Measurements from ENCODE around the gene NBAS.

NBAS gene

GRCh38 chr2:15155959-15156574 is 405.1 kb downstream of the NBAS start:
- no peaks in the 10 kb centered on the region for H3K4me1 ChIP-seq (ENCODE audit: control insufficient read depth, low read depth, low read length)
- H3K79me2 ChIP-seq (ENCODE audit: control insufficient read depth, insufficient read depth, low read length) = no peaks in the 10 kb centered on the region
- H3K4ac ChIP-seq (ENCODE audit: low read depth, low read length) = no peak overlapping the region
- no peaks in the 10 kb centered on the region for H3K79me1 ChIP-seq (ENCODE audit: low read length)
- no peak overlapping the region for H4K5ac ChIP-seq (ENCODE audit: low read length)
- H3K27ac ChIP-seq (ENCODE audit: low read depth, low read length) = no peak overlapping the region
- H2BK120ac ChIP-seq (ENCODE audit: low read depth, low read length) = no peak overlapping the region
- H2BK15ac ChIP-seq (replicated peaks; ENCODE audit: low read depth) = no peak overlapping the region
- H3K36me3 ChIP-seq (ENCODE audit: control insufficient read depth, insufficient read depth, low read length) = no peaks in the 10 kb centered on the region
- no peak overlapping the region for H2AK5ac ChIP-seq (ENCODE audit: low read length)
- no peak overlapping the region for H2BK5ac ChIP-seq (ENCODE audit: low read length)
- H3K23ac ChIP-seq (ENCODE audit: low read length) = no peak overlapping the region
- no peak overlapping the region for H3K9ac ChIP-seq (ENCODE audit: low read length)
- no peaks in the 10 kb centered on the region for H3K27me3 ChIP-seq (ENCODE audit: insufficient read depth, low read length, poor library complexity)
- peak; percentile 50 for DNase-seq
- no peak overlapping the region for H3K56ac ChIP-seq (ENCODE audit: low read length)
- H3K18ac ChIP-seq (ENCODE audit: low read length) = no peak overlapping the region
- no CpG with 5 or more reads among the region's 7 CpGs for WGBS (ENCODE audit: extremely low coverage, insufficient coverage, low lambda C conversion rate)
- H4K8ac ChIP-seq (ENCODE audit: low read depth, low read length) = no peak overlapping the region
- no peak overlapping the region for H3K4me3 ChIP-seq (ENCODE audit: low read length)
- no peak overlapping the region for H3K4me2 ChIP-seq (ENCODE audit: low read length)

DNA sequence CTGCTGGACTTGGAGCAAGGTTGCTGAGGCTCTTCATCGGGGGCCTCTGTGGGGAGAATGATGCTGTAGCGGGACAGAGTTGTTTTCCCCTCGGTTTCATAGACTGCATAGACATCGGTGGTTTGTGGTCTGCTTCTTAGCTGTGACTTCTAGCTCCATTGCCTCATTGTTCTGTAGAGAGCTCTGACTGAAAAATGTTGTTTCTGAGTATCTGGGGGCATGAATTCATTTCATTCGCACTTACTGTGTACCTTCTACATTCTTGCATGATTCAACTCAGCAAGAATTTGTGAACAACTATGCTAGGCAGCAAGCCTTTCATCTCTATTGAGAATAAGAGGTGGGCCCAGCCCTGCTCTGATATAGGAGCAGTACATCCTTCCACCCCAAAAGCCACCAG is 406.8 kb downstream of the NBAS start:
- DNase-seq = peak; percentile 17
- Histone ChIP-seq H3K4ac (ENCODE audit: low read depth, low read length) (no peak overlapping the region), H3K36me3 (ENCODE audit: control insufficient read depth, insufficient read depth, low read length) (no peaks in the 10 kb centered on the region), H2AK5ac (ENCODE audit: low read length) (no peak overlapping the region), H3K18ac (ENCODE audit: low read length) (no peak overlapping the region), H3K79me1 (ENCODE audit: low read length) (no peaks in the 10 kb centered on the region), H3K4me1 (ENCODE audit: control insufficient read depth, low read depth, low read length) (no peaks in the 10 kb centered on the region), H4K5ac (ENCODE audit: low read length) (no peak overlapping the region), H3K4me3 (ENCODE audit: low read length) (no peak overlapping the region), H2BK5ac (ENCODE audit: low read length) (no peak overlapping the region), H3K23ac (ENCODE audit: low read length) (no peak overlapping the region), H3K27ac (ENCODE audit: low read depth, low read length) (no peak overlapping the region), H3K27me3 (ENCODE audit: insufficient read depth, low read length, poor library complexity) (no peaks in the 10 kb centered on the region), H3K56ac (ENCODE audit: low read length) (no peak overlapping the region), H3K9ac (ENCODE audit: low read length) (no peak overlapping the region), H4K8ac (ENCODE audit: low read depth, low read length) (no peak overlapping the region), H3K79me2 (ENCODE audit: control insufficient read depth, insufficient read depth, low read length) (no peaks in the 10 kb centered on the region), H2BK120ac (ENCODE audit: low read depth, low read length) (no peak overlapping the region), H3K4me2 (ENCODE audit: low read length) (no peak overlapping the region), H2BK15ac (replicated peaks; ENCODE audit: low read depth) (no peak overlapping the region)
- no CpG with 5 or more reads among the region's 5 CpGs for WGBS (ENCODE audit: extremely low coverage, insufficient coverage, low lambda C conversion rate)

GRCh38 chr2:15152382-15152781 is 408.8 kb downstream of the NBAS start:
- no peaks in the 10 kb centered on the region for H3K79me1 ChIP-seq (ENCODE audit: low read length)
- no peak overlapping the region for H3K56ac ChIP-seq (ENCODE audit: low read length)
- H3K79me2 ChIP-seq (ENCODE audit: control insufficient read depth, insufficient read depth, low read length) = no peaks in the 10 kb centered on the region
- H3K27me3 ChIP-seq (ENCODE audit: insufficient read depth, low read length, poor library complexity) = no peaks in the 10 kb centered on the region
- peaks cover 4% of the 10 kb centered on the region for H3K4me1 ChIP-seq (ENCODE audit: control insufficient read depth, low read depth, low read length)
- no peak overlapping the region for H3K23ac ChIP-seq (ENCODE audit: low read length)
- DNase-seq = no peak
- no peak overlapping the region for H3K4me3 ChIP-seq (ENCODE audit: low read length)
- no peak overlapping the region for H2BK120ac ChIP-seq (ENCODE audit: low read depth, low read length)
- no peak overlapping the region for H3K4ac ChIP-seq (ENCODE audit: low read depth, low read length)
- no peak overlapping the region for H2BK15ac ChIP-seq (replicated peaks; ENCODE audit: low read depth)
- H3K36me3 ChIP-seq (ENCODE audit: control insufficient read depth, insufficient read depth, low read length) = no peaks in the 10 kb centered on the region
- H4K5ac ChIP-seq (ENCODE audit: low read length) = no peak overlapping the region
- WGBS (ENCODE audit: extremely low coverage, insufficient coverage, low lambda C conversion rate) = no CpG with 5 or more reads among the region's 3 CpGs
- no peak overlapping the region for H3K4me2 ChIP-seq (ENCODE audit: low read length)
- no peak overlapping the region for H4K8ac ChIP-seq (ENCODE audit: low read depth, low read length)
- no peak overlapping the region for H3K18ac ChIP-seq (ENCODE audit: low read length)
- no peak overlapping the region for H2BK5ac ChIP-seq (ENCODE audit: low read length)
- H2AK5ac ChIP-seq (ENCODE audit: low read length) = no peak overlapping the region
- H3K27ac ChIP-seq (ENCODE audit: low read depth, low read length) = no peak overlapping the region
- H3K9ac ChIP-seq (ENCODE audit: low read length) = no peak overlapping the region

GRCh38 chr2:15149063-15149462 is 412.1 kb downstream of the NBAS start:
- no peak overlapping the region for H3K9ac ChIP-seq (ENCODE audit: low read length)
- H3K56ac ChIP-seq (ENCODE audit: low read length) = no peak overlapping the region
- no peak overlapping the region for H3K23ac ChIP-seq (ENCODE audit: low read length)
- no peak overlapping the region for H3K4me3 ChIP-seq (ENCODE audit: low read length)
- H4K8ac ChIP-seq (ENCODE audit: low read depth, low read length) = no peak overlapping the region
- no peak overlapping the region for H4K5ac ChIP-seq (ENCODE audit: low read length)
- H3K4me2 ChIP-seq (ENCODE audit: low read length) = no peak overlapping the region
- H2BK15ac ChIP-seq (replicated peaks; ENCODE audit: low read depth) = no peak overlapping the region
- H2BK5ac ChIP-seq (ENCODE audit: low read length) = no peak overlapping the region
- H3K36me3 ChIP-seq (ENCODE audit: control insufficient read depth, insufficient read depth, low read length) = no peaks in the 10 kb centered on the region
- peaks cover 4% of the 10 kb centered on the region for H3K4me1 ChIP-seq (ENCODE audit: control insufficient read depth, low read depth, low read length)
- H3K27ac ChIP-seq (ENCODE audit: low read depth, low read length) = no peak overlapping the region
- no CpG with 5 or more reads among the region's 2 CpGs for WGBS (ENCODE audit: extremely low coverage, insufficient coverage, low lambda C conversion rate)
- H3K4ac ChIP-seq (ENCODE audit: low read depth, low read length) = no peak overlapping the region
- H3K79me1 ChIP-seq (ENCODE audit: low read length) = no peaks in the 10 kb centered on the region
- H3K79me2 ChIP-seq (ENCODE audit: control insufficient read depth, insufficient read depth, low read length) = no peaks in the 10 kb centered on the region
- no peak overlapping the region for H2BK120ac ChIP-seq (ENCODE audit: low read depth, low read length)
- H3K18ac ChIP-seq (ENCODE audit: low read length) = no peak overlapping the region
- no peak overlapping the region for H2AK5ac ChIP-seq (ENCODE audit: low read length)
- no peak for DNase-seq
- H3K27me3 ChIP-seq (ENCODE audit: insufficient read depth, low read length, poor library complexity) = no peaks in the 10 kb centered on the region

DNA sequence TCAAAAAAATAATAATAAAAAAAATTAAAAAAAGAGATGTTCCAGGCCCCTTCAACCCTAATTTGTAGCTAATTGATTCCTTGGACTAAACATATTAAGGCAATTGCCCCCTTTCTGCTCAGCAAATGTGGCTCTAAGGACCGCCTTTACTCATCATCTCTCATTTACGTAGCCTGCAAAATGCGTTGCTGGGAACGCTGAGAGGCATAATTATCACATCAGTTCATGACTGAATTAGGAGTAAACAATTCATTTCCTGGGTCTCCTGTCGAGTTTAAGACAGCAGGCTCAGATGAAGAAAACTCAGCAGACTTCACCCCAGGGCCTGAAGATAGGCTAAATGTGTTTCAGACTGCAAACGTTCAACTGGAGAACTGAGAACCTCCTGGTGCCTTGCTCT is 413.5 kb downstream of the NBAS start:
- Histone ChIP-seq H3K4me3 (ENCODE audit: low read length) (no peak overlapping the region), H3K9ac (ENCODE audit: low read length) (no peak overlapping the region), H4K5ac (ENCODE audit: low read length) (no peak overlapping the region), H3K27ac (ENCODE audit: low read depth, low read length) (no peak overlapping the region), H2BK5ac (ENCODE audit: low read length) (no peak overlapping the region), H2BK120ac (ENCODE audit: low read depth, low read length) (no peak overlapping the region), H2BK15ac (replicated peaks; ENCODE audit: low read depth) (no peak overlapping the region), H3K4me2 (ENCODE audit: low read length) (no peak overlapping the region), H3K79me1 (ENCODE audit: low read length) (no peaks in the 10 kb centered on the region), H3K18ac (ENCODE audit: low read length) (no peak overlapping the region), H3K4me1 (ENCODE audit: control insufficient read depth, low read depth, low read length) (peaks cover 7% of the 10 kb centered on the region), H3K56ac (ENCODE audit: low read length) (no peak overlapping the region), H3K36me3 (ENCODE audit: control insufficient read depth, insufficient read depth, low read length) (no peaks in the 10 kb centered on the region), H3K23ac (ENCODE audit: low read length) (peak overlapping the region; percentile 59), H3K27me3 (ENCODE audit: insufficient read depth, low read length, poor library complexity) (no peaks in the 10 kb centered on the region), H2AK5ac (ENCODE audit: low read length) (no peak overlapping the region), H3K4ac (ENCODE audit: low read depth, low read length) (no peak overlapping the region), H4K8ac (ENCODE audit: low read depth, low read length) (no peak overlapping the region), H3K79me2 (ENCODE audit: control insufficient read depth, insufficient read depth, low read length) (no peaks in the 10 kb centered on the region)
- WGBS (ENCODE audit: extremely low coverage, insufficient coverage, low lambda C conversion rate) = no CpG with 5 or more reads among the region's 6 CpGs
- DNase-seq = no peak

- Histone ChIP-seq H3K4me1 (ENCODE audit: control insufficient read depth, low read depth, low read length) (peaks cover 7% of the 10 kb centered on the region), H4K8ac (ENCODE audit: low read depth, low read length) (no peak overlapping the region), H3K4me3 (ENCODE audit: low read length) (no peak overlapping the region), H2BK5ac (ENCODE audit: low read length) (no peak overlapping the region), H3K56ac (ENCODE audit: low read length) (no peak overlapping the region), H3K27me3 (ENCODE audit: insufficient read depth, low read length, poor library complexity) (no peaks in the 10 kb centered on the region), H3K9ac (ENCODE audit: low read length) (no peak overlapping the region), H3K79me1 (ENCODE audit: low read length) (no peaks in the 10 kb centered on the region), H2BK120ac (ENCODE audit: low read depth, low read length) (no peak overlapping the region), H4K5ac (ENCODE audit: low read length) (no peak overlapping the region), H3K18ac (ENCODE audit: low read length) (no peak overlapping the region), H3K4me2 (ENCODE audit: low read length) (no peak overlapping the region), H2AK5ac (ENCODE audit: low read length) (no peak overlapping the region), H3K79me2 (ENCODE audit: control insufficient read depth, insufficient read depth, low read length) (no peaks in the 10 kb centered on the region), H3K36me3 (ENCODE audit: control insufficient read depth, insufficient read depth, low read length) (no peaks in the 10 kb centered on the region), H3K23ac (ENCODE audit: low read length) (no peak overlapping the region), H3K4ac (ENCODE audit: low read depth, low read length) (no peak overlapping the region), H3K27ac (ENCODE audit: low read depth, low read length) (no peak overlapping the region), H2BK15ac (replicated peaks; ENCODE audit: low read depth) (no peak overlapping the region)
- no CpG with 5 or more reads among the region's 6 CpGs for whole genome bisulfite sequencing (ENCODE audit: extremely low coverage, insufficient coverage, low lambda C conversion rate)
- peak; percentile 54 for DNase-seq
These were observed 414.2 kb downstream of the NBAS start for GRCh38 chr2:15146960-15147359.

Data from mesendoderm (in vitro differentiated cells).